Dermis blood vessel endothelial cell (primary cell): ENCODE results near the gene EVA1C. TPM values are rescaled to one million over a fixed set of nuclear protein-coding genes. Genes with fewer than 3 reads are reported as not detected.

Experiments used
- DNase-seq: peaks from one replicate; pipeline ENCODE4 v3.0.0; 2010
- total RNA-seq: library from RNA; depleted of rRNA; stranded (reverse); fragments of >200 nt; gene quantifications from 2 replicates; pipeline ENCODE4 v1.2.3, GENCODE V29; 2014

EVA1C gene
- total RNA-seq, 1 donor from 2014 or later = 39.7 TPM

DNA sequence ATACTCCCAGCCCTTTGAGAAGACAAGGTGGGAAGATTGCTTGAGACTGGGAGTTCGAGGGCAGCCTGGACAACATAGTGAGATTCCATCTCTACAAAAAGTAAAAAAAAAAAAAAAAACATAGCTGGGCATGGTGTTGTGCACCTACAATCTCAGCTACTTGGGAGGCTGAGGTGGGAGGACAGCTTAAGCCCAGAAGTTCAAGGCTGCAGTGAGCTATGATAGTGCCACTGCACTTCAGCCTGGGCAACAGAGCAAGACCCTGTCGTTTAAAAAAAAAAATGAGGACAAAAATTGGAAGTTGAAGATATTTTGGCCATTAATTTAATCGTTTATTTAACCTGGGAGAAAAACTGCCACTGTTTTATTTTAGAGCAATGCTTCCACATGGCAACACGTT lies 20.8 kb upstream of the EVA1C start:
- no peak for DNase-seq

DNA sequence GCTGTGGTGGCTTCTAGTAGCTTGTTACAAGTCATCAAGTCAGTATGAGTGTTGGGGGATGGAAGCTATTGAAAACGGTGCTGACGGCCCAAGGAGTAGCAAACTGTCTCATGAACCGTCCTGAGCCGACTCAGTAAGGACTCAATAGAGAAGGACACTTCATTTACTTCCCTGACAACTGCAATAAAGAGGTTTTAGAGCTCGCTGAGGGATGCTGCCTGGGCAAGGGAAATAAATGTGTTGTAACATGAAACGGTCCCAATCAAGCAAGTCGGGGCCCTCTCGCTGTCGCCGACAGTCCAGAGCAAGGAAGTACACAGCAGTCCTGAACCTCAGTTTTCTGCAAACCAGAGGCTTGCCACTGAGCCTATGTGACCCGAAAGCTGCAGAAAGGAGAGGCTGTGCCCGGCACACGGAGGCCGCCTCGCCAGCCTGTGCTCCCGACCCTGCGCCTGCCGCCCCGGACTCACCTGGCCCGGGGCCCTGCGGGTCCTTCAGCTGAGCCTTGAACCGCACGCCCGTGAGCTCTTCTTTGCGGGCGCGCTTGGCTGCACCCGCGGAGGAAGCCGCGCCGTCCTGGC lies 20.1 kb upstream of the EVA1C start:
- DNase-seq = peak; percentile 33

DNA sequence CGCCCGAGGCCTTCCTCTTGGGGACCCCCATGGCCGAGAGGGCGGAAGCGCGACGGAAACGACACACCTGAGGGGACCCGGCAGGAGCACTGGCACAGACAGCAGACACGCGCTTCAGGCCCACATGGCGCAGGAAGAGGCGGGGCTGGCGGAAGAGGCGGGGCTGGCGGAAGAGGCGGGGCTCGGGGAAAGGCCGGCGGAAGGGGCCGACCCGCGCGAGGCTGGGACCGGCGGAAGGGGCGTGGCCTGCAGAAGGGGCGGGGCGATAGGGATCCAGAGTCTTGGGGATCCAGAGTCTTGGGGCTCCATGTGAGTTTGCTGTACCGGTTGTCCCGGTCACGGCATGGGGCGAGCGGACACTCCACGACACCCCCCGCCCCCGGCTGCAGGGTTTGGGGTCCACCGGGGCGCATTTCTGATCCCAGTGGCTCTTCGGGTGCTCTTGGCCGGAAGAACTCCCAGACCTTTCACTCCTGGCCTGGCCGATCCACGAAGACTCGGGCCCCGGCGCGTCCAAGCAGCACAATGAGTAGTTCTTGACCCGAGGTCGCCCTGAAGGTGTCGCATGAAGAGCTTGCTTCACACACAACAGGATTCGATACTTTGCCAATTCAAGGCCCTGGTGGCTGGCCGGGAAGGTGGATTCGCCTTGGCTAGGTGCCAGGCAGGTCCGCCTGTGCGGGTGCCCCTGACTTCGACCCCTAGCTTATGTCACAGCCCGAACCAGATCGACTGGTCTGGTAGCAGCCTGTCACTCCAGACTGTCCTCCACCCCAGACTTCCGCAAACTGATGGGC lies 19.4 kb upstream of the EVA1C start, which contains the start of gene URB1:
TSS of gene URB1 (minus strand) at position 133 of the 797 bp plus-strand sequence. CDS start at position 31, 102 bp downstream.
- peak; percentile 89 for DNase-seq

DNA sequence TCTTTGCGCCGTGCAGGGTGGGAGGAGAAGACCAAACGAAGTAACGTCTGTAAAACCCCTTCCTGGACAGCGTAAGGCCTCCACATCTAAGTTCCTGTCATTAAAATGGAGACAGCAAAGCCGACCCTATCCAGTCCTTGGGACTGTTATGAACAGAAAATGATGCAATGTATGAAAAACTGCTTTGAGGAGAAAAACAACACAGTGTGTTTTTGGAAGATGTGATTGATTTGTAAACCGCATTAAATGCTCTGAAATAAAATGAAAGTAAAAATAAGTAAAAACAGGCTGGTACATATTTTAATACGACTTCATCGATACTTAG lies 18.9 kb upstream of the EVA1C start:
- no peak for DNase-seq

DNA sequence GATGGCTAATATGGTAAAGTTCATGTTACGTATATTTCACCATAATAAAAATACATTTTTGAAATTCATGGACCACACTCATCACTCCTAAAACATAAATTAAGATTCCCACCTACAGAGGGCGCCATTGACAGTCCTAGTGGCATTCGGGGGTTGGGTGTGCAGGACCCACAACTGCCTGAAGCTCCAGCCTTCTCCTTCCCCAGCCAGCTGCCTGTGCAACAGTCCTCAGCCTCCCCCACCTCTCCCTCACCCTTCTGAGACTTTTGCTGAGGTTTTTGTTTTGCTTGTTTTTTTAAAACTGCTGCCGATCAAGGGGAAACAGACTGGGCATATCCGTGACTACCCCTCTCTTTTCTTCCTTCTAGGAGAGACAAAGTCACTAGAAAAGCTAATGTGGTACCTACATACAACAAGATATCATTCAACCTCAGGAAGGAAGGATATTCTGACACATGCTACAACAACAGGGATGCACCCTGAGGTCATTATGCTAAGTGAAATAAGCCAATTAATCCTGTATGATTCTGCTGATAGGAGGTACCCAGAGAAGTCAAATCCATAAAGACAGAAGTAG lies 9.2 kb upstream of the EVA1C start:
- peak; percentile 91 for DNase-seq

- peak; percentile 34 for DNase-seq
Measured at GRCh38 chr21:32406405-32406804, 6.1 kb upstream of the EVA1C start.

DNA sequence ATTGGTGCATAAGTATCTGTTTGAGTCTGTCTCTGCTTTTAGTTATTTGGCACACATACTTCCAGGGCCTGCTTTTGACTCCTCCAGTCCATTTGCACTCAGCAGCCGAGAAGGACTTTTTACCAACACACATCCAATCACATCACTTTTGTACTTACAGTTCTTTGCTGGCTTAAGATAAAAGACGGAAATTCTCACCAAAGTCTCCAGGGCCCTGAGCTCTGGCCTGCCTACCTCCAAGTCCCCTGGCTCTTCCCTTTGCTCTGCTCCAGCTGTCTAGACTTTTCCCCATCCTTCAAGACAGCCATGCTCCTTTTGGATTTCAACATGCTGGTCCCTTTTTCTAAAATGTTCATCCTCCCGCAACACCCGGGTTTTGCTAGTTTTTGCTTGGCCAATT lies 2.2 kb upstream of the EVA1C start:
- no peak for DNase-seq

- no peak for DNase-seq
Measured at GRCh38 chr21:32410916-32411315, 1.6 kb upstream of the EVA1C start.

DNA sequence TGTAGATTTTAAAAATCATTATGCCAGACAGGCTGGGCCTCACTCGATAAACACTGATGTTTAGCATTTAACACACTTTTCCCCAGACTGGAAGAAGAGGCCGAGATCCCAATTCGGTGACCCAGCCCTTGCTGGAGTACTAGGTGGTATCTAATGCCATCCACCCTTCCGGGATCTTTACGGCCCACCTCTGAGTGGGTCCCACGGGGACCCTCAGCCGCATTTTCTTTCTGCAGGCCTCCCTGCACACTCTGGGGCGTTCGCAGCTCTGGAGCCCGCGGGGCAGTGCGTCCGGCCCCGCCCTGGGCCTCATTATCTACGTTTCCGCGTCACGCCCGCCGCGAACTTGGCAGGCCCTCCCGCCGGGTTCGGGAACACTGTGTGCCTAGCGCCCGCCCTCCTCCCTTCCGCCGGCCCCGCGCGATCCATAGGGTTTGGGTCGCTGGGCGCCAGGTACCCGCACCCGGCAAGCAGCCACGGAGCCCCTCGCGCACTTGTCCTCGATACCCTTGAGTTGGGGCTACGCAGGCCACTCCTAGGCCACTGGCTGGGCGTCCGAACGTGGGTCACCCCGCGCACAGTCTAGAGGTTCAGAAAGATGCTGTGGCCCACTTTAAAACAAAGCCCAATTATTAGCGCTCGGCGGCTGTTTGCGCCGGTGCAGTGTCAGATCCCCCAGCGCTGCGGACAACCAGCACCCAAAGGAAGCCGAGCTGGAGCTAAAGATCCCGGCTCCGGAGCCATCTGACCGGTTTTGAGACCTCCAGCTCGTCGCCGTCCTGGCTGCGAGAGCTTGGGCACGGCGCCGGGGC lies 950 bp upstream of the EVA1C start:
- peak; percentile 80 for DNase-seq

GRCh38 chr21:32413015-32413504 lies 554 bp downstream of the EVA1C start:
- DNase-seq = peak; percentile 57

GRCh38 chr21:32413697-32414578 lies 1.4 kb downstream of the EVA1C start:
- DNase-seq = peak; percentile 48

DNA sequence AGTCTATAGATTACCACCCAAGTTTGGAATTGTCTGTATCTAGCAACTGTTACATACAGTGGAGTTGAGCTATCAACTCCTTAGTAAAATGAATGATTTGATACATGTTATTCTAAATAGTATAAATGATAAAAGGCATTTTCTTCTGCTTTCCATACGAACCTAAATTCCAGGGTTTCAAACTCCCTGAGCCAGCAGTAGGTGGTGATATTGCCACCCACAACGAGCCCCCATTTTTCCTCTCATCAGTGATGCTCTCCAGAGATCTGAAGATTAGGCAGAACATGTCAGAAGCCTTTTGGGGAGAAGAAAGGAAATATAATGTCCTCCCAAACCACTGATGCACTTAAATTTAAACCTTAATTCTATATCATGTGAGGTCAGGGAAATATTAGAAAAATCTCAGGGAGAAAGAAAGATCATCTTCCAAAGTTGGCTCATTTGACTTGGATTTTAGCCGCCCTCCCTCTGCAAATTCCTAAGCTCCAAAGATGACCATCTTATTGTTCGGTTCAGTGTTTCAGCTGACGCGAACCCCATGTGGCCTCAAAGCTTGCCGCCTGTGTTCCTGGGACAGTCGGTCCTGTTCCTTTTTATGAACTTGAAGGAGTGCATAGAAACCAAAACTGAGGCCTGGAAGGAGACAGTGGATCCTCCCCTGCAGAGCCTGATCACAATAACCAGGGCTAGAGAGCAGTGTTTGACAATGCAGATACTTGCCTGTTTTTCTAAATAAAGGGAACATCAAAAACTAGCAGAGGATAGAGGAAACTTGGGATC lies 2.3 kb downstream of the EVA1C start:
- DNase-seq = peak; percentile 78

DNA sequence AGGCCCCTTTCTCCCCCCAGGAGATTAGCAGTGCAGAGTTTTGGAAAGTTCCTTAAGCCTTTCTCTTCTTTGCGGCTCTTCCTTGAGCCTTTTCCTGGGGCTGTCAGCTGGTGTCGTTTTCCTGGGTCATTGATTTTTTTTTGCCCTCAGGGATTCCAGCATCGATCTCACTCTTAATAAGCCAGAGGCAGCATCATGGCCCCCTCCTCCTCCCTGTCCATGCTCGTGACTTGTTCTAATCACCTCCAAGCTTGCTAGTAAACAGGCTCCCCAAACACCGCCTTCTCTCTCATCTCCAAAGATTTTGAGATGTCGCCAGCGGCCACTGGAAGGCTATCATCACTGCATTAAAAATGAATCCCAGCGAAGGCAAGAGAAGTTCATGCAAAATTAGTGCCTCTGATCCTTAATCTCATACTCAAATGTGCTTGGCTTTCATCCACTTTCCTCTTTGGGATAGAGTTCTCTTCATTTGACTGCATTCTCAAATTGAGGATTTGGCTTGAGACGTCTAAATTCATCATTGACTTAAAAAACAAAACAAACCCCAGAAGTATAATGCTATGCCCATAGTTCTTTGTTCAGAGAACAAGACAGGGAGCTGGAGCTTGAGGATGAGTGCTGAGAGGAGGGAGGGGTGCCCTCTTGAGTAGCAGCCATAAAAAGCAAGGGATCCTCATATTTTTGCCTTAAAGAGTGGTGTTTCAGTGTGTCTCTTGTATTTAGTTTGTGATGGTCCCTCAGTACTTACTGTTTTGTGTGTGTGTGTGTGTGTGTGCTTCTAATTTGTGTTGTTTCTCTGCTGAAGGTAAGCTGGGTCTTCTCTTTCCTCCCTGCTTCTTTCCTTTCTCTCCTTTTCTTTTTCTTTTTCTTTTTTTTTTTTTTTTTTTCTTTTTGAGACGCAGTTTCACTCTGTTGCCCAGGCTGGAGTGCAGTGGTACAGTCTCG lies 3.2 kb downstream of the EVA1C start:
- no peak for DNase-seq

DNA sequence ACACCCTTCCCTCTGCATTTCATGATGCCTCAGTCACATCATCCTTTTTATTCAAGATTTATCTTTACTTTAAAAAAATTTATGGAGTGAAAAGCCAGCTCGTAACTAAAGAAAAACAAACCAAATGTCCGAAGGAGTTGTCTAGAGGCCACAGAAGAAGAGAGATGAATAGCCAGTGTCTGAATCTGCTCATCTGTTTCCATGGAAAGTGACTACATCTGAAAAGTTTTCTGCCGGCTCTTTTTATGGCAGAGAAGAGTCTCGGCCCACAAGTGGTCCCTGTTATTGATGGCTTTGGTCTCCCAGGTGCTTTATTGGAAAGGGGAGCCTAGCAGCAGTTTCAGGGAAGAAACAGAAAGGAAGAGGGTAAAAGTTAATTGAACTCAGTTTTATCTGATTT lies 5.6 kb downstream of the EVA1C start:
- no peak for DNase-seq

- DNase-seq = no peak
Measured at GRCh38 chr21:32422064-32422463, 9.6 kb downstream of the EVA1C start.

DNA sequence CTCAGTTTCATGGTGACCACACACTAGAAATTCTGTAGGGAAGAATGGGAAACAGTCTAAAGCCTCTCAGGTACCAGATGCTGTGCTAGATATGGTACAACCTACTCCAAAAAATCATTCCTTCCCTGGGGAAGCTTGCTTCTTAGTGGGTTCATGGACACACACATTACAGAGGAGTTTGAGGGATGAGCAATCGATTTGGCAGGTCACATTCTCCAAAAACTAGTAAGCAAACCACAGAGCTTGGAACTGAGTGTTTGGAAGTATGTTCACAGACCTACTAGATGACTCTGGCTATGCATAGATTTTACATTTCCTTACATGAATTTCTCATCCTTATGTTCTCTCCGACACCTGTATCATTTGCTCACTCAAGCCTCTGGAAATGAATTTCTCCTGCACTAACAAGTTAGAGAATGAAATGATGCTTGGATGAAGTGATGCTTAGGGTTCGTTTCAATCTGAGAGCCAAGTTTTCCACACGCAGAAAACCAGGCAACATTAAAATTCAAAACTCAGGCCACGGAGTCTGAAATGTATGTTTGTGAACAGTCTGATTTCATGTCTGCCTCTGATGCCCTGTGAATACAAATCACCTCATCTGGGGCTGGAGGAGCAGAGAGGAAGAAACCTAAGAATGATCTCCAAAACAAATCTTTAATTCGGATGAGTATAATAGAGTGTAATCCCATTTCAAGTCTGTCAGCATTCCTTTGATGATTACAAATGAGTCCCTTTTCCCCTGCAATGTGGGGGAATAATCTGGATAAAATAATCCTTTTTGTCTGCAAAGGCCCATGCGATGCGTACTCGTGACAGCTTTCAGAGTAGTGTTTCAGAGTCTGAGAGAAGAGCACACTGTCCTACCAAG lies 11.0 kb downstream of the EVA1C start:
- no peak for DNase-seq

DNA sequence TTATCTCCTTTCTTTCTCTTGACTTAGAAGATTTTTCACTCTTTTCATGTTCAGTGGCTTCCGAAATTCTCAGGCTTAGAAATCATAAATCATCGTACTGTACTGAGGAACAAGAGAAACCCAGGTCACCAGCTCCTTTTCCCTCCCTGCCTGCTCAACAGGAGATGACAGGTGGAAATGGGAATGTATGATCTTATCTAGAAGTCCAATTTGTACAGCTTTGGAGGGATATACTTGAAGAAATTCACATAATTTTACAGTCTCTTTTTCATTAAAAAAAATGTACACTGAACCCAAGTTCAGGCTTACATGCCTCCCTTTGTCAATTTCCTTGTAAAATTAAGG lies 11.7 kb downstream of the EVA1C start:
- no peak for DNase-seq

DNA sequence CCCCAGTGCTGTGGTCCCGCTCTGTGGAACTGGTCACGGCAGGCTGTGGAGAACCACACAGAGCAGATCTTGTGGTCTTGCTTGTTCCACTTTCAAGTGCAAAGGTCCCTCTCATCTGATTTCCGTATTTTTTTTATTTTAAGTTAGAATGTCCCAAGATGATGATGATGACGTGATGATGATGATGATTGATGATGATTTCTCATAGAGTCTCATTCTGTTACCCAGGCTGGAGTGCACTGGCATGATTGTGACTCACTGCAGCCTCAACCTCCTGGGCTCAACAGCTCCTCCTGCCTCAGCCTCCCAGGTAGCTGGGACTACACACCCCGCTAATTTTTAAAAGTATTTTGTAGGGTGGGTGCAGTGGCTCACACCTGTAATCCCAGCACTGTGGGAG lies 12.2 kb downstream of the EVA1C start:
- no peak for DNase-seq

DNA sequence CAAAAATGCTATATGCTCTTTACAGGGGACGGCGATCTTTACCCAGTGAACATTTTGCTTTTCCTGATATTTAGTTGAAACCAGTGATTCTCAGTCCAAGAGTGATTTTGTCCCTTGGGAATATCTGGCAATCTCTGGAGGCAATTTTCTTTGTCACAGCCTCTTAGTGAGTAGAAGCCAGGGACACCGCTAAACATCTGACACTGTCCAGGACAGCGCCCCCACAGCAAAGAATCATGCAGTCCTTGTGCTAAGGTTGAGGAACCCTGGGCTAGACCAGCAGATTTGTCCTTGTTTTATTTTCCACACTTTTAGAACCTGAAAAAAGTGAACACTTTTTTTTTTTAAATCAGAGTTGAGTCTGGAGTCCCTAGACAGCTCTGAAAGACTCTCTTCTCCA lies 13.1 kb downstream of the EVA1C start:
- no peak for DNase-seq
